ENCODE results near the gene DISP2.

DISP2 gene

DNA sequence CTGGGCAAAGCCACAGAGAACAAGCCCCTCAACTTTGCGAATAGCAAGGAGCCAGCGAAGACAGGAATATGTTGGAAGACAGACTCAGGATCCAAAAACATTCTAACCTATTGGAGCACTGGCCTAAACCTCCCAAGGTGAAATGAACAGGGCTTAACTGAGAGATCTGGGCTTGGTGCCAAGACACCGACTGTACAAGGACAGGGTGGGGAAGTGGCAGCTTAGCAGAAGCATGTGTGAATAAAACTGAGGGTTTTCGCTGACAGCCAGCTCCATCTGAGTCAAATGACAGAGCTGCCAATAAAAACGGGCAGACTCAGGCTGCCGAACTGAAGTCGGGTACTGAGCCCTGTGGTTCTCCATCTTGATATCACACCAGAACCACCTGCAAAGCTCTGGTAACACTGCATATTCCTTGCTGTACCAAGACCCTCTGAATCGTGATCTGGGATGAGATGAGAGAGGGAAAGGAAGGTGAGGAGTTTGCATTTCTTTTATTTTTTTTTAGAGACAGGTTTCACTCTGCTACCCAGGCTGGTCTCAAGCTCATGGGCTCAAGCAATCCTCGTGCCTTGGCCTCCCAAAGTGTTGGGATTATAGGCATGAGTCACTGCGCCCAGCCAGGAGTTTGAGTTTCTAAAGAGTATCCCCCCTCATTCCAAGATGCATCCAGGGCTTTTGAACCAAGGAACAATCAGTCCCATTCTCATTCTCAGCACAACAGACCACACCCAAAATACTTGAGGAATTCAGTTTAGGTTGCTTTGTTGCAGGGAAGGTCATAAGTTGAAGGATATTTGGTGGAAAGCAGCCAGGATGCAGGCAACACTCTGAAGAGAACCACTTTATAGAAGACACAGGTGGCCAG, 44.3 kb upstream of the DISP2 start:
- POLR2A ChIA-PET = no interaction called here

GRCh38 chr15:40314723-40315276, 43.2 kb upstream of the DISP2 start:
- no peak for DNase-seq (ENCODE audit: extremely low spot score)
- POLR2A ChIA-PET = no interaction called here
- CTCF ChIA-PET = interaction anchor here (0.6 to 1.2 kb wide), 2 partner anchors 35 to 190 kb away, joined by 3 to 4 read pairs; no protein-coding TSS in a partner anchor
- TF ChIP-seq NFRKB (IDR thresholded peaks at IDR 0.05) (no peak), SUZ12 (IDR thresholded peaks at IDR 0.05) (no peak), BHLHE40 (IDR thresholded peaks at IDR 0.05; ENCODE audit: borderline replicate concordance) (no peak), L3MBTL2 (conservative IDR thresholded peaks at IDR 0.05) (no peak), LEF1 (IDR thresholded peaks at IDR 0.05; ENCODE audit: borderline replicate concordance) (no peak)

More for the DNA sequence above, 44.3 kb upstream of the DISP2 start:
- no peak for DNase-seq (ENCODE audit: extremely low spot score)
- CTCF ChIA-PET = interaction anchor here (0.7 to 0.8 kb wide), 2 partner anchors 30 to 35 kb away, joined by 3 read pairs; partner anchors contain the start of gene ANKRD63
- TF ChIP-seq LEF1 (IDR thresholded peaks at IDR 0.05; ENCODE audit: borderline replicate concordance) (no peak), ELF4 (IDR thresholded peaks at IDR 0.05) (no peak), BHLHE40 (IDR thresholded peaks at IDR 0.05; ENCODE audit: borderline replicate concordance) (no peak), FOXK2 (IDR thresholded peaks at IDR 0.05) (no peak), NFRKB (IDR thresholded peaks at IDR 0.05) (no peak), L3MBTL2 (conservative IDR thresholded peaks at IDR 0.05) (no peak), CTBP1 (IDR thresholded peaks at IDR 0.05; ENCODE audit: borderline replicate concordance) (no peak), ZNF384 (IDR thresholded peaks at IDR 0.05) (no peak), PKNOX1 (IDR thresholded peaks at IDR 0.05) (peak; percentile 21; the same call in 1 of the 2 replicates)

GRCh38 chr15:40316931-40317330, 41.1 kb upstream of the DISP2 start:
- POLR2A ChIA-PET = interaction anchor here (0.9 kb wide), 1 partner anchor 9 kb away, joined by 3 read pairs; the partner anchor contains the start of gene PLCB2

DNA sequence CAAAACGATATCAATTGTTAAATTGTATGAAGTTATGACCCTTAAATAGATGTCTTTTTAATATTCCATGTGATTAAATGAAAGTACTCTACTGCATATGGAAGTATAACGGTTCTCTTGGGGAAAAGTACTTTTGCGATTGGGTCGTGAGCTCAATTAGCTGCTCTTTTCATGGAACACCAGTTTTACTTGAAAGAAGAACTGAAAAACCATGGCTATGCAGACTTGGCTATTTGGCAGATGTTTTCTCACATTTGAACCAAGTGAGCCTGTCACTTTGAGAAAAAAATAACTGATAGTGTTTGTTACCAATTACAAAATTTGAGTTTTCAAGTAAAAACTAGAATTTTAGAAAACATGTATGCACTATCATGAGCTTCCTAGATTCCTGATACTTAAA, 40.4 kb upstream of the DISP2 start:
- no peak for DNase-seq (ENCODE audit: extremely low spot score)
- POLR2A ChIA-PET = no interaction called here
- CTCF ChIA-PET = interaction anchor here (1.0 kb wide), 1 partner anchor 51 kb away, joined by 3 read pairs; no protein-coding TSS in a partner anchor
- TF ChIP-seq SP1 (IDR thresholded peaks at IDR 0.05) = no peak
- TF ChIP-seq CTBP1 (IDR thresholded peaks at IDR 0.05; ENCODE audit: borderline replicate concordance) = no peak
- no peak for TF ChIP-seq BHLHE40 (IDR thresholded peaks at IDR 0.05; ENCODE audit: borderline replicate concordance)
- no peak for TF ChIP-seq FOXA1 (IDR thresholded peaks at IDR 0.05)

More at GRCh38 chr15:40316931-40317330, 41.1 kb upstream of the DISP2 start:
- TF ChIP-seq BHLHE40 (IDR thresholded peaks at IDR 0.05; ENCODE audit: borderline replicate concordance) (no peak), TARDBP (IDR thresholded peaks at IDR 0.05) (no peak), FOXK2 (IDR thresholded peaks at IDR 0.05) (no peak), HDGF (IDR thresholded peaks at IDR 0.05; ENCODE audit: borderline replicate concordance) (no peak), FOXM1 (IDR thresholded peaks at IDR 0.05; ENCODE audit: borderline replicate concordance) (no peak), ELF4 (IDR thresholded peaks at IDR 0.05) (no peak), PKNOX1 (IDR thresholded peaks at IDR 0.05) (no peak), ZNF384 (IDR thresholded peaks at IDR 0.05) (no peak), LEF1 (IDR thresholded peaks at IDR 0.05; ENCODE audit: borderline replicate concordance) (no peak), SUZ12 (IDR thresholded peaks at IDR 0.05) (no peak), CTBP1 (IDR thresholded peaks at IDR 0.05; ENCODE audit: borderline replicate concordance) (no peak), ARNT (IDR thresholded peaks at IDR 0.05) (no peak)
- CTCF ChIA-PET = interaction anchor here (0.7 to 1.0 kb wide), 2 partner anchors 35 to 52 kb away, joined by 3 read pairs; no protein-coding TSS in a partner anchor
- no peak for DNase-seq (ENCODE audit: extremely low spot score)

DNA sequence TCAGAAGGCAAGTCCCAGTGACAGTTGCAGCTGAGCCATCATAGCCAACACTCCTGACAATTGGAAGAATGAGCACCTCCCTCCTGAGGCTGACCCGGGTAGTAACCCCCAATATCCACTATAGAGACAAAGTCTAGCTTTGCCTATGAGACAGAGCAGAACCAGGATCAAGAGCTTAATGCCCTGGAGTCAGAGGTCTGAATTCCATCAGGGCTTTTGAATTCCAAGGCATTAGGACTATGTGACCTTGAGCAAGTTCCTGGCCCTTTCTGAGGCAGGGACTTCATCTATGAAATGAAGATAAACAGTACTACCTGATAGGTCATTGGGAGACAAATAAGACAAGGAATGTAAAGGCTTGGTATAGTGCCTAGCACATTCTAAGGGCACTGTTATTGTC, 37.6 kb upstream of the DISP2 start:
- ChIA-PET POLR2A (no interaction called here), CTCF (interaction anchor here (0.5 to 1.9 kb wide), 5 partner anchors 9 to 722 kb away, joined by 3 to 5 read pairs (median 3); no protein-coding TSS in a partner anchor)
- DNase-seq (ENCODE audit: extremely low spot score) = no peak
- no peak for TF ChIP-seq SUZ12 (IDR thresholded peaks at IDR 0.05)
- TF ChIP-seq CTBP1 (IDR thresholded peaks at IDR 0.05; ENCODE audit: borderline replicate concordance) = no peak
- TF ChIP-seq FOXA1 (IDR thresholded peaks at IDR 0.05) = no peak
- no peak for TF ChIP-seq LEF1 (IDR thresholded peaks at IDR 0.05; ENCODE audit: borderline replicate concordance)
- TF ChIP-seq PKNOX1 (IDR thresholded peaks at IDR 0.05) = no peak
- TF ChIP-seq ZNF384 (IDR thresholded peaks at IDR 0.05) = no peak
- no peak for TF ChIP-seq NFRKB (IDR thresholded peaks at IDR 0.05)
- TF ChIP-seq ARNT (IDR thresholded peaks at IDR 0.05) = no peak
- no peak for TF ChIP-seq SP1 (IDR thresholded peaks at IDR 0.05)
- TF ChIP-seq HDGF (IDR thresholded peaks at IDR 0.05; ENCODE audit: borderline replicate concordance) = no peak
- no peak for TF ChIP-seq ELF4 (IDR thresholded peaks at IDR 0.05)
- no peak for TF ChIP-seq L3MBTL2 (conservative IDR thresholded peaks at IDR 0.05)
- no peak for TF ChIP-seq BHLHE40 (IDR thresholded peaks at IDR 0.05; ENCODE audit: borderline replicate concordance)
- no peak for TF ChIP-seq FOXK2 (IDR thresholded peaks at IDR 0.05)
- no peak for TF ChIP-seq FOXM1 (IDR thresholded peaks at IDR 0.05; ENCODE audit: borderline replicate concordance)
- TF ChIP-seq TARDBP (IDR thresholded peaks at IDR 0.05) = no peak
